A549 (cell line): ENCODE data around the gene GUCY1A1. TPM values are rescaled to one million over a fixed set of nuclear protein-coding genes. Genes with fewer than 3 reads are reported as not detected.

Experiments
- ATAC-seq, 2 experiments: fragments of 200-7000 bp in 1 of 2; fragments of >200 bp in 1 of 2; cut with Nextera tagmentation in 1 of 2; cut with Tn5 transposase in 1 of 2; 3 replicates each; pipeline versions ENCODE4 v1.8.0 to v1.9.1; 2018 to 2020; ENCODE audit warnings: mild to moderate bottlenecking in 1 of 2, moderate library complexity in 1 of 2
- CTCF ChIA-PET: fragments of 300-600 bp; sonication (Branson Sonifier 250); formaldehyde crosslinking; extraction: SDS; loops from one replicate; lab custom pipeline; 2021; ENCODE audit warnings: antibody characterized with exemption, inconsistent platforms; lab: Yijun Ruan, JAX
- POLR2A ChIA-PET: fragments of 350-600 bp; formaldehyde crosslinking; extraction: SDS; loops from one replicate; lab custom pipeline; 2021; ENCODE audit warnings: antibody characterized with exemption, inconsistent platforms; lab: Yijun Ruan, JAX
- DNase-seq, 2 experiments: peaks; one replicate each; pipeline versions ENCODE4 v3.0.0 to v3.0.0-alpha.2; 2011 to 2016; ENCODE audit warnings: low read depth in 1 of 2, low spot score in 1 of 2
- FAIRE-seq: peaks from 2 replicates; lab custom pipeline; 2011; peaks lifted over from hg19 to GRCh38; lab: Jason Lieb, UNC
- H3K27ac ChIP-seq, 2 experiments: fragments of >200 bp; sonication (Bioruptor Twin); formaldehyde crosslinking; 3 replicates each; pipeline ENCODE4 v1.5.1; 2016 to 2017
- H3K4me1 ChIP-seq: fragments of >200 bp; sonication (Bioruptor Twin); formaldehyde crosslinking; 3 replicates; pipeline ENCODE4 v1.6.1; 2016
- H3K4me2 ChIP-seq: fragments of >200 bp; sonication (Bioruptor Twin); formaldehyde crosslinking; 3 replicates; pipeline ENCODE4 v1.6.1; 2016
- H3K4me3 ChIP-seq: fragments of >200 bp; sonication (Bioruptor Twin); formaldehyde crosslinking; 3 replicates; pipeline ENCODE4 v1.5.1; 2016
- H3K9me3 ChIP-seq: fragments of >200 bp; sonication (Bioruptor Twin); formaldehyde crosslinking; 3 replicates; pipeline ENCODE4 v1.6.1; 2016
- CBX2 ChIP-seq: fragments of 200-600 bp; sonication (generic); IDR thresholded peaks from 2 replicates; pipeline ENCODE4 v1.6.1; 2016; ENCODE audit warnings: low read depth, mild to moderate bottlenecking, borderline replicate concordance
- CBX8 ChIP-seq: fragments of 200-600 bp; sonication (generic); IDR thresholded peaks from 2 replicates; pipeline ENCODE4 v1.6.1; 2016
- CEBPB ChIP-seq, 2 experiments: fragments of >200 bp in 1 of 2; sonication (Bioruptor Twin) in 1 of 2; formaldehyde crosslinking in 1 of 2; IDR thresholded peaks; 2 replicates each; pipeline ENCODE4 v1.6.1; 2012 to 2016
- CHD2 ChIP-seq: fragments of 150-350 bp; IDR thresholded peaks from 2 replicates; pipeline ENCODE4 v1.6.1; 2014; ENCODE audit warnings: low read length; ENCODE audit not compliant: partially characterized antibody
- EHMT2 ChIP-seq: fragments of 200-600 bp; sonication (generic); IDR thresholded peaks from 2 replicates; pipeline ENCODE4 v1.6.1; 2016; ENCODE audit warnings: antibody characterized with exemption, low read depth, mild to moderate bottlenecking, moderate library complexity
- GATA3 ChIP-seq: IDR thresholded peaks from 2 replicates; pipeline ENCODE4 v1.6.1; 2012; ENCODE audit warnings: borderline replicate concordance
- HDAC2 ChIP-seq: fragments of 200-600 bp; sonication (generic); IDR thresholded peaks from 2 replicates; pipeline ENCODE4 v1.6.1; 2016
- HOXA7 ChIP-seq: fragments of 250-450 bp; sonication (Bioruptor Pico); IDR thresholded peaks from 2 replicates; pipeline ENCODE4 v1.5.0; 2020; ENCODE audit warnings: mild to moderate bottlenecking, moderate library complexity
- HOXB13 ChIP-seq: fragments of 250-450 bp; sonication (Bioruptor Pico); IDR thresholded peaks from 2 replicates; pipeline ENCODE4 v1.5.0; 2020; ENCODE audit warnings: low read depth, mild to moderate bottlenecking, moderate library complexity
- HOXB5 ChIP-seq: fragments of 250-450 bp; sonication (Bioruptor Pico); IDR thresholded peaks from 2 replicates; pipeline ENCODE4 v1.5.0; 2020; ENCODE audit warnings: mild to moderate bottlenecking, moderate library complexity
- KDM1A ChIP-seq: fragments of 200-600 bp; sonication (generic); IDR thresholded peaks from 2 replicates; pipeline ENCODE4 v1.6.1; 2016; ENCODE audit warnings: low read depth, mild to moderate bottlenecking
- MYC ChIP-seq: IDR thresholded peaks from 2 replicates; pipeline ENCODE4 v1.6.1; 2012; ENCODE audit warnings: mild to moderate bottlenecking, inconsistent platforms, low read length, improper control_type of control experiment, borderline replicate concordance
- NPAS2 ChIP-seq: fragments of 250-450 bp; sonication (Bioruptor Pico); IDR thresholded peaks from 2 replicates; pipeline ENCODE4 v1.8.0; 2022; ENCODE audit warnings: mild to moderate bottlenecking, moderate library complexity, borderline replicate concordance
- NR3C1 ChIP-seq: fragments of >200 bp; sonication (Bioruptor Twin); formaldehyde crosslinking; IDR thresholded peaks from 3 replicates; pipeline ENCODE4 v1.6.1; 2017
- RAD21 ChIP-seq, 2 experiments: fragments of >200 bp in 1 of 2; sonication (Bioruptor Twin) in 1 of 2; formaldehyde crosslinking in 1 of 2; IDR thresholded peaks in 1 of 2; conservative IDR thresholded peaks in 1 of 2; 2 replicates in 1 of 2; 3 replicates in 1 of 2; pipeline ENCODE4 v1.6.1; 2012 to 2018; ENCODE audit warnings: inconsistent platforms in 1 of 2
- RARB ChIP-seq: fragments of 250-450 bp; sonication (Bioruptor Pico); IDR thresholded peaks from 2 replicates; pipeline ENCODE4 v1.8.0; 2021; ENCODE audit warnings: mild to moderate bottlenecking, moderate library complexity
- RCOR1 ChIP-seq: fragments of 150-350 bp; IDR thresholded peaks from 2 replicates; pipeline ENCODE4 v1.6.1; 2014; ENCODE audit warnings: antibody characterized with exemption, low read length, low read depth
- RNF2 ChIP-seq: fragments of 200-600 bp; sonication (generic); IDR thresholded peaks from 2 replicates; pipeline ENCODE4 v1.6.1; 2016; ENCODE audit warnings: low read depth, mild to moderate bottlenecking, antibody characterized with exemption, moderate library complexity, borderline replicate concordance
- SMC3 ChIP-seq: fragments of >200 bp; sonication (Bioruptor Twin); formaldehyde crosslinking; IDR thresholded peaks from 3 replicates; pipeline ENCODE4 v1.6.1; 2018; ENCODE audit warnings: inconsistent platforms
- SREBF2 ChIP-seq: fragments of 450-650 bp; IDR thresholded peaks from 2 replicates; pipeline ENCODE4 v1.6.1; 2014; ENCODE audit warnings: mild to moderate bottlenecking, moderate library complexity
- TP53 ChIP-seq: fragments of 250-450 bp; sonication (Bioruptor Pico); IDR thresholded peaks from 2 replicates; pipeline ENCODE4 v1.5.0; 2021; ENCODE audit warnings: mild to moderate bottlenecking, moderate library complexity
- WGBS: methylation state at CpG from one replicate; pipeline ENCODE4 v1.1.6; 2017; ENCODE audit errors: missing lambda C conversion rate; 5-methylcytosine and 5-hydroxymethylcytosine counted together
- polyA plus RNA-seq, 4 experiments: library from polyadenylated mRNA; depleted of rRNA in 3 of 4; stranded (reverse); fragments of >200 nt; fragmentation: RNase III in 1 of 4; extraction: RNeasy Plus Mini Kit Qiagen cat#74134 plus additional on column Dnase treatment in 1 of 4; gene quantifications; 2 replicates in 3 of 4; 3 replicates in 1 of 4; pipeline ENCODE4 v1.2.3, GENCODE V29; 2011 to 2017
- TF ChIP-seq, protein P1 (sequence below): IDR thresholded peaks from 2 replicates; pipeline ENCODE4 v1.6.1; 2012; ENCODE audit warnings: low read depth, borderline replicate concordance
- TF ChIP-seq, protein P2 (sequence below): IDR thresholded peaks from 2 replicates; pipeline ENCODE4 v1.6.1; 2012
- TF ChIP-seq, protein P3 (sequence below): fragments of 450-650 bp; IDR thresholded peaks from 2 replicates; pipeline ENCODE4 v1.6.1; 2014; ENCODE audit warnings: antibody characterized with exemption

GUCY1A1 gene
- polyA plus RNA-seq, 2 of the 4 experiments (the other 2 are of a cell fraction): not detected

DNA sequence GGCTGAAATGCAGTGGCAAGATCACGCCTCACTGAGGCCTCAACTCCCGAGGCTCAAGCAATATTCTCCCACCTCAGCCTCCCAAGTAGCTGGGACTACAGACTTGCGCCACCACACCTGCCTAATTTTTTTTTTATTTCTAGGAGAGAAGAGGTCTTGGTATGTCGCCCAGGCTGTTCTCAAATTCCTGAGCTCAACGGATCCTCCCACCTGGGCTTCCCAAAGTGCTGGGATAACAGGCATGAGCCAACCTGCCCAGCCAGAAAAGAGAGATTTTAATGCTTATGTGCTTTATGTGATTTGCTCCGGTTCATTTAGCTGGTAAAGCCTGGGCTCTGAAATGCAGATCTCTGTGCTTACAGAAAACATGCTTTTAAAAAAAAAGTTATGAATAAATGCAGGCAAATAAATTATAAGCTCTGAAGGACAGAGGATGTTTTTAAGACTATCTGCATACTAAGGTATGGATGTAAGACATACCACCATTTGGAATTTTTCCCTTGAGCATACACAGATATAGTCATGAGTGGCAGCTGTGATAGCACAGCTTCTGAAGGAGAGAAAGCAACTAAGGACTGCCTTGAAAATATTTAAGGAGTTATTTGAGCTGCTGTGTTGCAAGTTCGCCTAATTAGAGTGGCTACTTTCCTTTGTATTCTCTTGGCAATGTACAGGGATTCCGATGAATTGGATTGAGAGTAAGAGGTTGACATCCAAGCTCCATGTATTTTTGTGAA is 106.0 kb downstream of the GUCY1A1 start:
- Histone ChIP-seq H3K27ac (no peak overlapping the region), H3K4me1 (no peaks in the 10 kb centered on the region), H3K4me3 (no peak overlapping the region), H3K9me3 (no peaks in the 10 kb centered on the region), H3K4me2 (no peak overlapping the region)
- ChIA-PET CTCF (no interaction called here), POLR2A (no interaction called here)
- WGBS: 25% methylated on average over 8 of the region's 8 CpGs
- TF ChIP-seq CEBPB (IDR thresholded peaks at IDR 0.05): no peak
- no peak for TF ChIP-seq RCOR1
- TF ChIP-seq MYC: no peak
- TF ChIP-seq RNF2: no peak
- TF ChIP-seq CBX2: no peak
- TF ChIP-seq HOXB13: no peak
- no peak for TF ChIP-seq KDM1A
- TF ChIP-seq EHMT2: no peak
- no peak for TF ChIP-seq HDAC2
- TF ChIP-seq, protein P1, sequence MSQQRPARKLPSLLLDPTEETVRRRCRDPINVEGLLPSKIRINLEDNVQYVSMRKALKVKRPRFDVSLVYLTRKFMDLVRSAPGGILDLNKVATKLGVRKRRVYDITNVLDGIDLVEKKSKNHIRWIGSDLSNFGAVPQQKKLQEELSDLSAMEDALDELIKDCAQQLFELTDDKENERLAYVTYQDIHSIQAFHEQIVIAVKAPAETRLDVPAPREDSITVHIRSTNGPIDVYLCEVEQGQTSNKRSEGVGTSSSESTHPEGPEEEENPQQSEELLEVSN: no peak
- no peak for TF ChIP-seq RAD21 (conservative IDR thresholded peaks at IDR 0.05 in 1 of 2, IDR thresholded peaks at IDR 0.05 in 1 of 2)
- TF ChIP-seq, protein P2, sequence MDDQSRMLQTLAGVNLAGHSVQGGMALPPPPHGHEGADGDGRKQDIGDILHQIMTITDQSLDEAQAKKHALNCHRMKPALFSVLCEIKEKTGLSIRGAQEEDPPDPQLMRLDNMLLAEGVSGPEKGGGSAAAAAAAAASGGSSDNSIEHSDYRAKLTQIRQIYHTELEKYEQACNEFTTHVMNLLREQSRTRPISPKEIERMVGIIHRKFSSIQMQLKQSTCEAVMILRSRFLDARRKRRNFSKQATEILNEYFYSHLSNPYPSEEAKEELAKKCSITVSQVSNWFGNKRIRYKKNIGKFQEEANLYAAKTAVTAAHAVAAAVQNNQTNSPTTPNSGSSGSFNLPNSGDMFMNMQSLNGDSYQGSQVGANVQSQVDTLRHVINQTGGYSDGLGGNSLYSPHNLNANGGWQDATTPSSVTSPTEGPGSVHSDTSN: no peak
- no peak for TF ChIP-seq CBX8
- FAIRE-seq (no peak), DNase-seq (no peak), ATAC-seq (no peak)

DNA sequence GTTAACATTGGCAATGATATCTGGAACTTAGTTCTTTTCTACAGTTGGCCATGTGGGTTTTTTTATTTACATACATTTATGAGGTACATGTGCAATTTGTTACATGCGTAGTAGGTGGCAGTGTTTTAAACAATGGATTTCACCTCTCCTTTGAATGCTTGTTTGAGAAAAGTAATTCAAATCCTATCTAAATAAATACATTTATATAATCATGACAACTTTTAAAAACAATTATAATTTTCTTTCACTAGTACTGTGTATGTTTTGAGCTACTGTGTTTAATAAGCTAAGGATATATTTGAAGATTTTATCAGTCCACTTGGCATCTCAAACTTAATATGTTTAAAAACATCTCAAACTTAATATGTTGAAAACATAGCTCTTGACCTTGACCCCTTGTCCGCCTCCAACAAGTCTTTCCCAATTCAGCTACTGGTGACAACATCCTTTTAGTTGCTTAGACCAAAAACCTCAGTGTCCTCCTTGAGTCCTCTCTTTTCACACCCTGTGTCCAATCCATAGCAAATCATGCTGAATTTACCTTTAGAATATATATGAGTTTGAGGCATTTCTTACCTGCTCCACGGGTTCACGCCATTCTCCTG is 106.7 kb downstream of the GUCY1A1 start:
- Histone ChIP-seq H3K4me3 (no peak overlapping the region), H3K27ac (no peak overlapping the region), H3K4me1 (no peaks in the 10 kb centered on the region), H3K4me2 (no peak overlapping the region), H3K9me3 (no peaks in the 10 kb centered on the region)
- ChIA-PET POLR2A (no interaction called here), CTCF (no interaction called here)
- WGBS: 56% methylated on average over 4 of the region's 4 CpGs
- DNase-seq (no peak), ATAC-seq (no peak), FAIRE-seq (no peak)
- no peak for TF ChIP-seq SMC3
- TF ChIP-seq GATA3: no peak
- no peak for TF ChIP-seq HOXB5 (CRISPR knock-in tag)
- no peak for TF ChIP-seq TP53
- no peak for TF ChIP-seq NR3C1
- TF ChIP-seq RARB: no peak
- TF ChIP-seq SREBF2: no peak
- no peak for TF ChIP-seq RAD21 (conservative IDR thresholded peaks at IDR 0.05 in 1 of 2, IDR thresholded peaks at IDR 0.05 in 1 of 2)
- TF ChIP-seq HOXA7: no peak
- no peak for TF ChIP-seq CBX2
- TF ChIP-seq, protein P3, sequence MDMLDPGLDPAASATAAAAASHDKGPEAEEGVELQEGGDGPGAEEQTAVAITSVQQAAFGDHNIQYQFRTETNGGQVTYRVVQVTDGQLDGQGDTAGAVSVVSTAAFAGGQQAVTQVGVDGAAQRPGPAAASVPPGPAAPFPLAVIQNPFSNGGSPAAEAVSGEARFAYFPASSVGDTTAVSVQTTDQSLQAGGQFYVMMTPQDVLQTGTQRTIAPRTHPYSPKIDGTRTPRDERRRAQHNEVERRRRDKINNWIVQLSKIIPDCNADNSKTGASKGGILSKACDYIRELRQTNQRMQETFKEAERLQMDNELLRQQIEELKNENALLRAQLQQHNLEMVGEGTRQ: no peak
- no peak for TF ChIP-seq CHD2
- TF ChIP-seq NPAS2: no peak
